CD8-positive, alpha-beta memory T cell (primary cell): ENCODE results near the gene MISP. TPM values are rescaled to one million over a fixed set of nuclear protein-coding genes. Genes with fewer than 3 reads are reported as not detected.

ENCODE experiments used
- CTCF ChIA-PET: fragments of 350-600 bp; sonication (Branson Sonifier 250); formaldehyde crosslinking; loops from one replicate; lab custom pipeline; 2021; ENCODE audit warnings: antibody characterized with exemption; lab: Charles Lee
- POLR2A ChIA-PET: fragments of 350-600 bp; sonication (Branson Sonifier 250); formaldehyde crosslinking; loops from one replicate; lab custom pipeline; 2021; ENCODE audit warnings: antibody characterized with exemption; lab: Charles Lee
- DNase-seq, 5 donors: peaks; one replicate each; pipeline versions ENCODE4 v3.0.0 to v3.0.0-alpha.2; 2020 to 2022; ENCODE audit warnings: mixed read lengths in 1 of 5
- H3K27ac ChIP-seq: one replicate; pipeline ENCODE4 v1.7.0; 2013; ENCODE audit warnings: low read depth, mild to moderate bottlenecking, low read length, moderate library complexity
- H3K27me3 ChIP-seq: 2 replicates; pipeline ENCODE4 v1.7.0; 2013; ENCODE audit warnings: low read length, mild to moderate bottlenecking; ENCODE audit not compliant: insufficient read depth, poor library complexity, severe bottlenecking
- H3K36me3 ChIP-seq: 2 replicates; pipeline ENCODE4 v1.7.0; 2013; ENCODE audit warnings: mild to moderate bottlenecking, low read length, moderate library complexity; ENCODE audit not compliant: insufficient read depth
- H3K4me1 ChIP-seq: 2 replicates; pipeline ENCODE4 v1.7.0; 2013; ENCODE audit warnings: mild to moderate bottlenecking, low read length, moderate library complexity; ENCODE audit not compliant: insufficient read depth
- H3K4me3 ChIP-seq: 2 replicates; pipeline ENCODE4 v1.7.0; 2013; ENCODE audit warnings: mild to moderate bottlenecking, low read length
- H3K9me3 ChIP-seq: 2 replicates; pipeline ENCODE4 v1.7.0; 2013; ENCODE audit warnings: mild to moderate bottlenecking, low read length
- H3K27ac Mint-ChIP-seq, 8 donors: one replicate each; pipeline ENCODE4 v1.8.0; 2020 to 2021; ENCODE audit warnings: mixed read lengths in 8 of 8, mild to moderate bottlenecking in 6 of 8, inconsistent platforms in 3 of 8, moderate library complexity in 3 of 8
- H3K27me3 Mint-ChIP-seq, 2 donors: one replicate each; pipeline ENCODE4 v1.8.0; 2020 to 2021; ENCODE audit warnings: mixed read lengths in 2 of 2, mild to moderate bottlenecking in 1 of 2, moderate library complexity in 1 of 2
- H3K36me3 Mint-ChIP-seq, 3 donors: one replicate each; pipeline ENCODE4 v1.8.0; 2020 to 2021; ENCODE audit warnings: mixed read lengths in 3 of 3, inconsistent platforms in 1 of 3, mild to moderate bottlenecking in 1 of 3
- H3K4me1 Mint-ChIP-seq, 3 donors: one replicate each; pipeline ENCODE4 v1.8.0; 2020 to 2021; ENCODE audit warnings: mixed read lengths in 3 of 3, inconsistent platforms in 1 of 3, mild to moderate bottlenecking in 1 of 3
- H3K4me3 Mint-ChIP-seq, 7 donors: one replicate each; pipeline ENCODE4 v1.8.0; 2020 to 2021; ENCODE audit warnings: mixed read lengths in 7 of 7, mild to moderate bottlenecking in 6 of 7, moderate library complexity in 4 of 7, inconsistent platforms in 2 of 7
- H3K9me3 Mint-ChIP-seq, 5 donors: one replicate each; pipeline ENCODE4 v1.8.0; 2020 to 2022; ENCODE audit warnings: mixed read lengths in 5 of 5, mild to moderate bottlenecking in 3 of 5, moderate library complexity in 2 of 5, inconsistent platforms in 1 of 5
- polyA plus RNA-seq: library from polyadenylated mRNA; unstranded; fragments of 300-500 nt; fragmentation: Illumina TruSeq; gene quantifications from one replicate; pipeline ENCODE4 v1.2.3, GENCODE V29; 2021
- total RNA-seq, 2 experiments: library from RNA; stranded (reverse); gene quantifications; one replicate each; pipeline ENCODE4 v1.2.3, GENCODE V29; 2021

Gene MISP
- total and polyA plus RNA-seq, 3 experiments from 2014 or later: not detected

GRCh38 chr19:795073-795611 is 44.2 kb downstream of the MISP start:
- H3K36me3 ChIP-seq: peaks cover 2% of the 10 kb centered on the region
- H3K27ac ChIP-seq: no peak overlapping the region
- no peaks in the 10 kb centered on the region for H3K27me3 ChIP-seq
- peaks cover 24% of the 10 kb centered on the region for H3K4me1 ChIP-seq
- peaks cover 4% of the 10 kb centered on the region in 2 donors for H3K27me3 Mint-ChIP-seq
- POLR2A ChIA-PET: no interaction called here
- CTCF ChIA-PET: interaction anchor here (1.5 kb wide), 1 partner anchor 25 kb away, joined by 6 read pairs; no protein-coding TSS in a partner anchor
- H3K27ac Mint-ChIP-seq: no peak overlapping the region
- DNase-seq: peak in 1 of 5 donors; percentile 49
- no peaks in the 10 kb centered on the region for H3K9me3 Mint-ChIP-seq
- H3K9me3 ChIP-seq: no peaks in the 10 kb centered on the region
- H3K4me1 Mint-ChIP-seq: peaks cover 16 to 19% (median 18%) of the 10 kb centered on the region in 3 donors
- peaks cover 0 to 13% (median 0%) of the 10 kb centered on the region in 3 donors for H3K36me3 Mint-ChIP-seq
- no peak overlapping the region for H3K4me3 ChIP-seq
- peak overlapping the region in 2 of 7 donors; percentile 20 to 65 for H3K4me3 Mint-ChIP-seq

GRCh38 chr19:795691-796581 is 45.0 kb downstream of the MISP start:
- Mint-ChIP-seq H3K9me3 (no peaks in the 10 kb centered on the region), H3K4me3 (peak overlapping the region in 2 of 7 donors; percentile 20 to 98), H3K4me1 (peaks cover 22 to 27% (median 25%) of the 10 kb centered on the region in 3 donors), H3K27me3 (peaks cover 4% of the 10 kb centered on the region in 2 donors), H3K27ac (no peak overlapping the region), H3K36me3 (peaks cover 0 to 18% (median 1%) of the 10 kb centered on the region in 3 donors)
- ChIA-PET POLR2A (interaction anchor here (0.6 to 0.7 kb wide), 2 partner anchors 484 to 646 kb away, joined by 3 to 6 read pairs; no protein-coding TSS in a partner anchor), CTCF (interaction anchor here (1.3 to 1.5 kb wide), 2 partner anchors 14 to 26 kb away, joined by 3 to 6 read pairs; no protein-coding TSS in a partner anchor)
- H3K36me3 ChIP-seq: peaks cover 7% of the 10 kb centered on the region
- DNase-seq: peak in 1 of 5 donors; percentile 49
- H3K27me3 ChIP-seq: no peaks in the 10 kb centered on the region
- peak overlapping the region; percentile 68 for H3K4me3 ChIP-seq
- peaks cover 32% of the 10 kb centered on the region for H3K4me1 ChIP-seq
- peak overlapping the region; percentile 68 for H3K27ac ChIP-seq
- H3K9me3 ChIP-seq: no peaks in the 10 kb centered on the region

GRCh38 chr19:796692-797527 is 46.0 kb downstream of the MISP start, which contains the start of gene PTBP1:
Gene PTBP1, plus strand, starts transcription at chr19:797452. Its CDS starts 46 bp downstream, at chr19:797498.
- no peaks in the 10 kb centered on the region for H3K9me3 Mint-ChIP-seq
- ChIA-PET CTCF (interaction anchor here (1.3 to 1.5 kb wide), 2 partner anchors 13 to 27 kb away, joined by 3 to 6 read pairs; no protein-coding TSS in a partner anchor), POLR2A (interaction anchor here (0.6 to 1.0 kb wide), 5 partner anchors 10 to 645 kb away, joined by 3 to 6 read pairs (median 4); partner anchors contain the start of gene CIRBP)
- Histone ChIP-seq H3K36me3 (peaks cover 9% of the 10 kb centered on the region), H3K4me1 (peaks cover 42% of the 10 kb centered on the region), H3K27me3 (no peaks in the 10 kb centered on the region), H3K4me3 (peak within 1 kb of the TSS; percentile 68), H3K9me3 (no peaks in the 10 kb centered on the region), H3K27ac (peak within 1 kb of the TSS; percentile 81)
- peaks cover 31 to 37% (median 34%) of the 10 kb centered on the region in 3 donors for H3K4me1 Mint-ChIP-seq
- H3K27me3 Mint-ChIP-seq: peaks cover 0 to 4% of the 10 kb centered on the region in 2 donors
- peak; percentile 99 to 100 (median 100) for DNase-seq
- H3K4me3 Mint-ChIP-seq: peak within 1 kb of the TSS; percentile 89 to 98 (median 93)
- H3K36me3 Mint-ChIP-seq: peaks cover 0 to 25% (median 1%) of the 10 kb centered on the region in 3 donors
- H3K27ac Mint-ChIP-seq: peak within 1 kb of the TSS; percentile 56 to 98 (median 92)

GRCh38 chr19:797528-798414 is 46.9 kb downstream of the MISP start:
- H3K27me3 ChIP-seq: no peaks in the 10 kb centered on the region
- Mint-ChIP-seq H3K4me1 (peaks cover 40 to 45% (median 43%) of the 10 kb centered on the region in 3 donors), H3K9me3 (no peaks in the 10 kb centered on the region), H3K4me3 (peak overlapping the region; percentile 89 to 98 (median 92)), H3K27me3 (peaks cover 0 to 4% of the 10 kb centered on the region in 2 donors), H3K36me3 (peaks cover 0 to 32% (median 1%) of the 10 kb centered on the region in 3 donors), H3K27ac (peak overlapping the region in 6 of 8 donors; percentile 56 to 94 (median 90))
- peak; percentile 83 to 92 (median 87) for DNase-seq
- CTCF ChIA-PET: interaction anchor here (1.3 kb wide), 1 partner anchor 12 kb away, joined by 3 read pairs; no protein-coding TSS in a partner anchor
- no peaks in the 10 kb centered on the region for H3K9me3 ChIP-seq
- peaks cover 12% of the 10 kb centered on the region for H3K36me3 ChIP-seq
- H3K4me3 ChIP-seq: peak overlapping the region; percentile 68
- peak overlapping the region; percentile 81 for H3K27ac ChIP-seq
- H3K4me1 ChIP-seq: peaks cover 51% of the 10 kb centered on the region
- POLR2A ChIA-PET: interaction anchor here (0.6 to 1.0 kb wide), 5 partner anchors 9 to 471 kb away, joined by 3 to 9 read pairs (median 4); partner anchors contain the start of gene CIRBP

- Mint-ChIP-seq H3K4me1 (peaks cover 46 to 53% (median 48%) of the 10 kb centered on the region in 3 donors), H3K9me3 (no peaks in the 10 kb centered on the region), H3K27me3 (peaks cover 0 to 4% of the 10 kb centered on the region in 2 donors), H3K36me3 (peaks cover 0 to 39% (median 1%) of the 10 kb centered on the region in 3 donors), H3K27ac (peak overlapping the region; percentile 56 to 98 (median 93)), H3K4me3 (peak overlapping the region; percentile 87 to 93 (median 89))
- peak overlapping the region; percentile 81 for H3K27ac ChIP-seq
- no peaks in the 10 kb centered on the region for H3K27me3 ChIP-seq
- peaks cover 58% of the 10 kb centered on the region for H3K4me1 ChIP-seq
- ChIA-PET POLR2A (interaction anchor here (0.6 kb wide), 2 partner anchors 41 to 304 kb away, joined by 3 to 9 read pairs; no protein-coding TSS in a partner anchor), CTCF (interaction anchor here (0.9 kb wide), 1 partner anchor 52 kb away, joined by 3 read pairs; no protein-coding TSS in a partner anchor)
- peak overlapping the region; percentile 68 for H3K4me3 ChIP-seq
- H3K36me3 ChIP-seq: peaks cover 18% of the 10 kb centered on the region
- peak in 1 of 5 donors; percentile 59 for DNase-seq
- H3K9me3 ChIP-seq: no peaks in the 10 kb centered on the region
Measured at GRCh38 chr19:798415-799075, 47.6 kb downstream of the MISP start.
